A549 (cell line): ENCODE measurements around the gene FAM53B.

Experiments
- BHLHE40 ChIP-seq: IDR thresholded peaks from 2 replicates; pipeline ENCODE4 v1.6.1; 2012; ENCODE audit warnings: low read depth, low read length, inconsistent platforms
- CTCF ChIP-seq: fragments of >200 bp; sonication (Bioruptor Twin); formaldehyde crosslinking; IDR thresholded peaks from 3 replicates; pipeline ENCODE4 v1.5.1; 2016
- HDAC2 ChIP-seq: fragments of 200-600 bp; sonication (generic); IDR thresholded peaks from 2 replicates; pipeline ENCODE4 v1.6.1; 2016
- JUN ChIP-seq, 2 experiments: fragments of >200 bp; sonication (Bioruptor Twin); formaldehyde crosslinking; IDR thresholded peaks; 2 replicates in 1 of 2; 3 replicates in 1 of 2; pipeline ENCODE4 v1.6.1; 2016 to 2017
- JUNB ChIP-seq: fragments of >200 bp; sonication (Bioruptor Twin); formaldehyde crosslinking; IDR thresholded peaks from 2 replicates; pipeline ENCODE4 v1.6.1; 2016
- MAZ ChIP-seq: fragments of 150-350 bp; IDR thresholded peaks from 2 replicates; pipeline ENCODE4 v1.6.1; 2014; ENCODE audit warnings: antibody characterized with exemption, low read depth, low read length, borderline replicate concordance
- NFE2L2 ChIP-seq: fragments of 150-350 bp; conservative IDR thresholded peaks from 2 replicates; pipeline ENCODE4 v1.6.1; 2014; ENCODE audit warnings: low read length
- PBX3 ChIP-seq: IDR thresholded peaks from 2 replicates; pipeline ENCODE4 v1.6.1; 2012
- PHF8 ChIP-seq: fragments of 200-600 bp; sonication (generic); IDR thresholded peaks from 2 replicates; pipeline ENCODE4 v1.6.1; 2016; ENCODE audit warnings: low read depth, mild to moderate bottlenecking, antibody characterized with exemption, moderate library complexity, borderline replicate concordance
- POLR2A ChIP-seq: IDR thresholded peaks from 2 replicates; pipeline ENCODE4 v1.6.1; 2012; ENCODE audit warnings: mild to moderate bottlenecking, low read length
- REST ChIP-seq: fragments of 200-600 bp; sonication (generic); IDR thresholded peaks from 2 replicates; pipeline ENCODE4 v1.6.1; 2016; ENCODE audit warnings: antibody characterized with exemption, mild to moderate bottlenecking, moderate library complexity
- RNF2 ChIP-seq: fragments of 200-600 bp; sonication (generic); IDR thresholded peaks from 2 replicates; pipeline ENCODE4 v1.6.1; 2016; ENCODE audit warnings: low read depth, mild to moderate bottlenecking, antibody characterized with exemption, moderate library complexity, borderline replicate concordance

- TF ChIP-seq CTCF (no peak), HDAC2 (no peak), MAZ (no peak), RNF2 (no peak), BHLHE40 (no peak), PBX3 (no peak), NFE2L2 (no peak), REST (no peak), POLR2A (no peak), JUN (IDR thresholded peaks at IDR 0.05) (no peak), JUNB (no peak), PHF8 (no peak)
These were observed 116.1 kb downstream of the FAM53B start for GRCh38 chr10:124627866-124628675.
